ENCODE results near the gene GNG7.
"Not testable (repeated sequence)": the region's sequence is repeated elsewhere in the genome, so short reads cannot be mapped to it uniquely, and the experiment has no call there.

Gene GNG7

GRCh38 chr19:2495651-2496316 lies 206.7 kb downstream of the GNG7 start:
- no peak for DNase-seq

- peak; percentile 17 for DNase-seq
Observed at GRCh38 chr19:2495130-2495641, 207.3 kb downstream of the GNG7 start.

GRCh38 chr19:2494447-2495129 lies 207.9 kb downstream of the GNG7 start:
- DNase-seq = peak; percentile 35

GRCh38 chr19:2494084-2494446 lies 208.4 kb downstream of the GNG7 start:
- DNase-seq = no peak

- not testable (repeated sequence) for DNase-seq
Observed at GRCh38 chr19:2493448-2493847, 209.0 kb downstream of the GNG7 start.

- DNase-seq = no peak
Observed at GRCh38 chr19:2492870-2493269, 209.6 kb downstream of the GNG7 start.

GRCh38 chr19:2491130-2491801 lies 211.2 kb downstream of the GNG7 start:
- DNase-seq = no peak

- no peak for DNase-seq
Observed at GRCh38 chr19:2490659-2491058, 211.8 kb downstream of the GNG7 start.

GRCh38 chr19:2488942-2489731 lies 213.4 kb downstream of the GNG7 start:
- DNase-seq = no peak

GRCh38 chr19:2488405-2488941 lies 214.0 kb downstream of the GNG7 start:
- DNase-seq = no peak

- DNase-seq = no peak
Observed at GRCh38 chr19:2487842-2488241, 214.7 kb downstream of the GNG7 start.

- DNase-seq = no peak
Observed at GRCh38 chr19:2487090-2487489, 215.4 kb downstream of the GNG7 start.

GRCh38 chr19:2485428-2485827 lies 217.1 kb downstream of the GNG7 start:
- no peak for DNase-seq

- no peak for DNase-seq
Observed at GRCh38 chr19:2484178-2484937, 218.1 kb downstream of the GNG7 start.

GRCh38 chr19:2483484-2484151 lies 218.9 kb downstream of the GNG7 start:
- no peak for DNase-seq

GRCh38 chr19:2483084-2483483 lies 219.4 kb downstream of the GNG7 start:
- no peak for DNase-seq

- DNase-seq = no peak
Observed at GRCh38 chr19:2482354-2483038, 220.0 kb downstream of the GNG7 start.

GRCh38 chr19:2481466-2481865 lies 221.0 kb downstream of the GNG7 start:
- DNase-seq = no peak

- DNase-seq = no peak
Observed at GRCh38 chr19:2479556-2480194, 222.8 kb downstream of the GNG7 start.

Data from activated effector memory CD4-positive, alpha-beta T cell treated with Interleukin-2 at 50 U/mL for 16 hours (primary cell).